SK-N-SH treated with all-trans-retinoic acid at 6 μM for 48 hours (cell line): Measurements from ENCODE around the gene METTL2A.
"Not testable (repeated sequence)": the region's sequence is repeated elsewhere in the genome, so short reads cannot be mapped to it uniquely, and the experiment has no call there.

Experiments
- ATAC-seq: fragments of 200-7000 bp; cut with Tn5 transposase; 3 replicates; pipeline ENCODE4 v1.9.1; 2020; ENCODE audit warnings: mild to moderate bottlenecking, moderate library complexity
- BACH2 ChIP-seq: fragments of 250-450 bp; sonication (Bioruptor Pico); IDR thresholded peaks from 2 replicates; pipeline ENCODE4 v1.9.0; 2021; ENCODE audit warnings: mild to moderate bottlenecking, borderline replicate concordance
- CREB5 ChIP-seq: fragments of 250-450 bp; sonication (Bioruptor Pico); IDR thresholded peaks from 2 replicates; pipeline ENCODE4 v1.5.1; 2020; ENCODE audit warnings: low read depth, mild to moderate bottlenecking, moderate library complexity
- CSRNP3 ChIP-seq: fragments of 250-450 bp; sonication (Bioruptor Pico); IDR thresholded peaks from 2 replicates; pipeline ENCODE4 v1.5.1; 2021; ENCODE audit warnings: mild to moderate bottlenecking, moderate library complexity
- ESRRG ChIP-seq: fragments of 250-450 bp; sonication (Bioruptor Pico); IDR thresholded peaks from 2 replicates; pipeline ENCODE4 v1.6.1; 2021; ENCODE audit warnings: mild to moderate bottlenecking
- GLIS3 ChIP-seq: fragments of 250-450 bp; sonication (Bioruptor Pico); IDR thresholded peaks from 2 replicates; pipeline ENCODE4 v1.5.0; 2020; ENCODE audit warnings: mild to moderate bottlenecking, moderate library complexity
- ISL1 ChIP-seq: fragments of 250-450 bp; sonication (Bioruptor Pico); IDR thresholded peaks from 2 replicates; pipeline ENCODE4 v2.1.2; 2022; ENCODE audit warnings: mild to moderate bottlenecking, moderate library complexity
- OSR1 ChIP-seq: fragments of 250-450 bp; sonication (Bioruptor Pico); IDR thresholded peaks from 2 replicates; pipeline ENCODE4 v1.8.0; 2022; ENCODE audit warnings: moderate library complexity, mild to moderate bottlenecking, inconsistent platforms
- PATZ1 ChIP-seq: fragments of 250-450 bp; sonication (Bioruptor Pico); IDR thresholded peaks from 2 replicates; pipeline ENCODE4 v1.8.0; 2020; ENCODE audit warnings: mild to moderate bottlenecking, moderate library complexity, borderline replicate concordance
- POU6F1 ChIP-seq: fragments of 250-450 bp; sonication (Bioruptor Pico); IDR thresholded peaks from 2 replicates; pipeline ENCODE4 v1.8.0; 2021; ENCODE audit warnings: low read depth, mild to moderate bottlenecking, moderate library complexity, borderline replicate concordance
- PPARA ChIP-seq: fragments of 250-450 bp; sonication (Bioruptor Pico); IDR thresholded peaks from 2 replicates; pipeline ENCODE4 v1.5.0; 2020; ENCODE audit warnings: mild to moderate bottlenecking, borderline replicate concordance
- RARB ChIP-seq: fragments of 250-450 bp; sonication (Bioruptor Pico); IDR thresholded peaks from 2 replicates; pipeline ENCODE4 v1.8.0; 2021; ENCODE audit warnings: mild to moderate bottlenecking, moderate library complexity
- SNAI2 ChIP-seq: fragments of 250-450 bp; sonication (Bioruptor Pico); IDR thresholded peaks from 2 replicates; pipeline ENCODE4 v1.5.0; 2020; ENCODE audit warnings: mild to moderate bottlenecking, moderate library complexity
- TCF4 ChIP-seq: fragments of 250-450 bp; sonication (Bioruptor Pico); IDR thresholded peaks from 2 replicates; pipeline ENCODE4 v1.8.0; 2021; ENCODE audit warnings: mild to moderate bottlenecking, moderate library complexity, borderline replicate concordance
- TSHZ2 ChIP-seq: fragments of 250-450 bp; sonication (Bioruptor Pico); IDR thresholded peaks from 2 replicates; pipeline ENCODE4 v1.5.0; 2020; ENCODE audit warnings: mild to moderate bottlenecking, moderate library complexity
- ZC3H10 ChIP-seq: fragments of 250-450 bp; sonication (Bioruptor Pico); IDR thresholded peaks from 2 replicates; pipeline ENCODE4 v1.5.1; 2021; ENCODE audit warnings: mild to moderate bottlenecking, moderate library complexity
- ZFP3 ChIP-seq: fragments of 250-450 bp; sonication (Bioruptor Pico); IDR thresholded peaks from 2 replicates; pipeline ENCODE4 v1.5.0; 2020; ENCODE audit warnings: mild to moderate bottlenecking, moderate library complexity
- ZFP30 ChIP-seq: fragments of 450-650 bp; formaldehyde crosslinking; IDR thresholded peaks from 2 replicates; pipeline ENCODE4 v1.5.0; 2022; ENCODE audit warnings: mild to moderate bottlenecking, moderate library complexity
- ZNF565 ChIP-seq: fragments of 450-650 bp; formaldehyde crosslinking; conservative IDR thresholded peaks from 2 replicates; pipeline ENCODE4 v1.5.0; 2020; ENCODE audit warnings: low read depth, mild to moderate bottlenecking, moderate library complexity
- ZNF8 ChIP-seq: fragments of 450-650 bp; formaldehyde crosslinking; IDR thresholded peaks from 2 replicates; pipeline ENCODE4 v1.5.0; 2020; ENCODE audit warnings: mild to moderate bottlenecking, moderate library complexity

The METTL2A gene

GRCh38 chr17:62444063-62444462 lies 20.4 kb downstream of the METTL2A start (continued):
- no peak for TF ChIP-seq ZNF565
- TF ChIP-seq OSR1 (CRISPR knock-in tag) = no peak
- no peak for TF ChIP-seq BACH2 (CRISPR knock-in tag)

GRCh38 chr17:62445791-62446190 lies 22.1 kb downstream of the METTL2A start:
- not testable (repeated sequence) for ATAC-seq

- not testable (repeated sequence) for ATAC-seq
Measured at GRCh38 chr17:62452195-62452594, 28.5 kb downstream of the METTL2A start.

- not testable (repeated sequence) for ATAC-seq
Measured at GRCh38 chr17:62453041-62453440, 29.3 kb downstream of the METTL2A start.

GRCh38 chr17:62453656-62454055 lies 30.0 kb downstream of the METTL2A start:
- not testable (repeated sequence) for ATAC-seq

GRCh38 chr17:62454111-62454510 lies 30.4 kb downstream of the METTL2A start:
- peak; percentile 15; the same call in 1 of the 3 replicates for ATAC-seq

GRCh38 chr17:62456016-62456415 lies 32.3 kb downstream of the METTL2A start:
- TF ChIP-seq ESRRG (CRISPR knock-in tag) (no peak), TCF4 (no peak), OSR1 (CRISPR knock-in tag) (no peak), TSHZ2 (CRISPR knock-in tag) (no peak), GLIS3 (CRISPR knock-in tag) (no peak), ZFP30 (no peak), CSRNP3 (CRISPR knock-in tag) (no peak), CREB5 (CRISPR knock-in tag) (no peak), ZFP3 (CRISPR knock-in tag) (no peak), ZNF565 (no peak), ZNF8 (CRISPR knock-in tag) (no peak), RARB (CRISPR knock-in tag) (no peak), ZC3H10 (CRISPR knock-in tag) (no peak), PPARA (CRISPR knock-in tag) (no peak), SNAI2 (CRISPR knock-in tag) (no peak), POU6F1 (CRISPR knock-in tag) (no peak), ISL1 (CRISPR knock-in tag) (no peak), BACH2 (CRISPR knock-in tag) (no peak), PATZ1 (no peak)
- TF ChIP-seq, all 23 proteins: peak for 0
- ATAC-seq = no peak

GRCh38 chr17:62458483-62458882 lies 34.8 kb downstream of the METTL2A start:
- not testable (repeated sequence) for ATAC-seq

GRCh38 chr17:62464422-62464821 lies 40.7 kb downstream of the METTL2A start:
- ATAC-seq = not testable (repeated sequence)

- ATAC-seq = not testable (repeated sequence)
Measured at GRCh38 chr17:62465271-62465670, 41.6 kb downstream of the METTL2A start.
